Fibroblast of skin of left biceps (primary cell): ENCODE data around the gene GALNT13.

Experiments
- DNase-seq, 2 experiments: peaks; one replicate each; pipeline ENCODE4 v3.0.0-alpha.2; 2013; ENCODE audit warnings: low read depth in 2 of 2

Gene GALNT13

GRCh38 chr2:154480521-154480920 lies 608.8 kb downstream of the GALNT13 start:
- DNase-seq, result no peak

- no peak for DNase-seq
Observed at GRCh38 chr2:154481336-154481735, 609.6 kb downstream of the GALNT13 start.

GRCh38 chr2:154484338-154485099 lies 612.8 kb downstream of the GALNT13 start:
- no peak for DNase-seq

- DNase-seq, result no peak
Observed at GRCh38 chr2:154488801-154489200, 617.1 kb downstream of the GALNT13 start.

- DNase-seq, result no peak
Observed at GRCh38 chr2:154489266-154489858, 617.6 kb downstream of the GALNT13 start.

GRCh38 chr2:154490530-154490929 lies 618.8 kb downstream of the GALNT13 start:
- no peak for DNase-seq

GRCh38 chr2:154495455-154495868 lies 623.7 kb downstream of the GALNT13 start:
- no peak for DNase-seq

DNA sequence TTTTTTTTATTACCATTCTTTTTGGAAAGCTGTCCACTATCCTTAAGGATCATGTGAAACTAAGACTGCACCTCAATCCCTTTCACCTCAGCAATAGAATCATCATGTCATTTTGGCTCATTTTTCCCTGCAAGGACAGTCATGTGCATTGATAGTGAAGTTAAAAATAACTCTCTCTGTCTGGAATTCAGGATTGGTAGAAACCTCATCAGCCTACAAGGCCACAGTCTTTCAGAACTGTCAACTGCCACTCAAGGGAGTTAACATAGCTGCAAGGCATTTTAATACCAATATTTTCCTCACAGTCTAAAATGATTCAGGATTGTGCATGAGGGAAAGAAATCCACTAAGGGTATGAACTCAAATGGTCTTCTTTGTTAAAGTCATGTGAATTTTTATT lies 625.3 kb downstream of the GALNT13 start:
- no peak for DNase-seq
